BE2C (cell line): Measurements from ENCODE around the gene STK32C.

ENCODE experiments used
- DNase-seq: peaks from one replicate; pipeline ENCODE4 v3.0.0-alpha.2; 2020
- H3K27me3 ChIP-seq: fragments of 250-450 bp; sonication (Bioruptor Pico); 2 replicates; pipeline ENCODE4 v1.5.1; 2020; ENCODE audit warnings: mild to moderate bottlenecking
- H3K36me3 ChIP-seq: fragments of 250-450 bp; sonication (Bioruptor Pico); 2 replicates; pipeline ENCODE4 v1.5.1; 2020; ENCODE audit warnings: mild to moderate bottlenecking
- H3K4me1 ChIP-seq: fragments of 250-450 bp; sonication (Bioruptor Pico); 2 replicates; pipeline ENCODE4 v1.5.1; 2020
- H3K4me3 ChIP-seq: 2 replicates; pipeline ENCODE4 v1.5.1; 2011; ENCODE audit warnings: low read depth, low read length
- H3K9me3 ChIP-seq: fragments of 250-450 bp; sonication (Bioruptor Pico); 2 replicates; pipeline ENCODE4 v1.5.1; 2020
- TF ChIP-seq, protein P1 (sequence below): IDR thresholded peaks from 2 replicates; pipeline ENCODE4 v1.5.1; 2012; ENCODE audit warnings: mild to moderate bottlenecking, low read depth, low read length

The STK32C gene

DNA sequence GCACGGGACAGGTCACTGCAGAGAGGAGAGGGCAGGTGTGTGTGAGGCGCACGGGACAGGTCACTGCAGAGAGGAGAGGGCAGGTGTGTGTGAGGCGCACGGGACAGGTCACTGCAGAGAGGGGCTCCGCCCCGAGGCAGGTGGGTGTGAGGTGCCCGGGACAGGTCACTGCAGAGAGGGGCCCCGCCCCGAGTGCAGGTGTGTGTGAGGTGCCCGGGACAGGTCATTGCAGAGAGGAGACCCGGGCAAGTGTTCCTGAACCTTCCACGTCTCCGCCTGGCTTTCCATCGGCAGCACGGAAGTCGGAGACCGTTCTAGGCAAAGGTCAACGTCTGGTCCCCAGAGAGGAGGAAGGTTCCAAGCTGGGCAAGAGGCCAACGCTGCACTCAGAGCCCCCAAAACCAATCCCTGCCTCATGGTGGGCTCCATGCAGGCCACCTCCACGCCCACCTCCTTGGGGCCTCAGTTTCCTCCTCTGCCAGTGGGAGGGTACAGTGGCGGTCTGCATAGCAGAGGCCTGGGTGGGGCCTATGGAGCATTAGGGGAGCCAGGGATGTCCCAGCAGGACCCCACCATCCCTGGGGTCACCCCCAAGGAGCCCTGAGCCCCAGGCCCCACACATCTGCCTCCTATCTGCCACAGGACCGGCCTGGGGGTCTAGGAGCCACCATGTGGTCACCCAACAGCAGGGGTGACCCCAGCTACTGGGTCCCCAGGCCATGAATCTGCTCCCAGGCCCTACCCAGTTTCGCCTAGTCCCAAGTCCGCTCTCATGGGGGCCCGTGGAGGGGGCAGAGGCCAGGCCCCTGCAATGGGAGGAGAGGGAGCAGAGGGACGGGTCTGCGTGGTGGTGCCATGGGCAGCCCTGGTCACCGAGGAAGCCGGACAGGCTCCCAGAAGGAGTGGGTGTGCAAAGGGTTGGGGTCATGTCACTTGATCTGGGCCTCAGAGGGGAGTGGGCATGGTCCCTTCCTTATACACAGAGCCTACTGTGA, 57.0 kb downstream of the STK32C start:
- TF ChIP-seq, protein P1, sequence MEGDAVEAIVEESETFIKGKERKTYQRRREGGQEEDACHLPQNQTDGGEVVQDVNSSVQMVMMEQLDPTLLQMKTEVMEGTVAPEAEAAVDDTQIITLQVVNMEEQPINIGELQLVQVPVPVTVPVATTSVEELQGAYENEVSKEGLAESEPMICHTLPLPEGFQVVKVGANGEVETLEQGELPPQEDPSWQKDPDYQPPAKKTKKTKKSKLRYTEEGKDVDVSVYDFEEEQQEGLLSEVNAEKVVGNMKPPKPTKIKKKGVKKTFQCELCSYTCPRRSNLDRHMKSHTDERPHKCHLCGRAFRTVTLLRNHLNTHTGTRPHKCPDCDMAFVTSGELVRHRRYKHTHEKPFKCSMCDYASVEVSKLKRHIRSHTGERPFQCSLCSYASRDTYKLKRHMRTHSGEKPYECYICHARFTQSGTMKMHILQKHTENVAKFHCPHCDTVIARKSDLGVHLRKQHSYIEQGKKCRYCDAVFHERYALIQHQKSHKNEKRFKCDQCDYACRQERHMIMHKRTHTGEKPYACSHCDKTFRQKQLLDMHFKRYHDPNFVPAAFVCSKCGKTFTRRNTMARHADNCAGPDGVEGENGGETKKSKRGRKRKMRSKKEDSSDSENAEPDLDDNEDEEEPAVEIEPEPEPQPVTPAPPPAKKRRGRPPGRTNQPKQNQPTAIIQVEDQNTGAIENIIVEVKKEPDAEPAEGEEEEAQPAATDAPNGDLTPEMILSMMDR, result no peak
- Histone ChIP-seq H3K4me1 (no peaks in the 10 kb centered on the region), H3K27me3 (no peaks in the 10 kb centered on the region), H3K36me3 (no peaks in the 10 kb centered on the region), H3K4me3 (no peak overlapping the region), H3K9me3 (no peaks in the 10 kb centered on the region)
- no peak for DNase-seq

DNA sequence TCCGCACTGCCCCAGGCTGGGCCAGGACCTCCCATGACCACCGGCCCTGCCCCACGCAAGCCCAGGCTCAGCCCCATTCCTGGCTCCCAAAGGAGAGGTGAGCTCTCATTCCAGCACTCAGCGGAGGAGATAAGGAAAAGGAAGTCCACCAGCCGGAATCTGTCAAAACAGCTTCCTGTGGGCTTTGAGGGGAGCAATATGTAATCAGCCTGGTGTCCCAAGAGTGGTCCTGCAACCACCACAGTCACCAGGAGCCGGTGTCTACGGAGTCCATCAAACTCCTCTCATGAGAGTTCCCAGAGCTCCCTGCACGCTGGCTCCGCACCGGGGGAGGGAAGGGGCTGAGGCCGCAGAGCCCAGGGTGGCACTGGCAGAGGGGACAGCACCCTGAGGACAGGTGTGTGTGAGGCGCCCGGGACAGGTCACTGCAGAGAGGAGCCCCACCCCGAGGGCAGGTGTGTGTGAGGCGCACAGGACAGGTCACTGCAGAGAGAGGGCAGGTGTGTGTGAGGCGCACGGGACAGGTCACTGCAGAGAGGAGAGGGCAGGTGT, 57.9 kb downstream of the STK32C start:
- H3K27me3 ChIP-seq, result no peaks in the 10 kb centered on the region
- TF ChIP-seq, protein P1, result no peak
- no peaks in the 10 kb centered on the region for H3K36me3 ChIP-seq
- H3K9me3 ChIP-seq, result no peaks in the 10 kb centered on the region
- no peak overlapping the region for H3K4me3 ChIP-seq
- H3K4me1 ChIP-seq, result no peaks in the 10 kb centered on the region
- no peak for DNase-seq

DNA sequence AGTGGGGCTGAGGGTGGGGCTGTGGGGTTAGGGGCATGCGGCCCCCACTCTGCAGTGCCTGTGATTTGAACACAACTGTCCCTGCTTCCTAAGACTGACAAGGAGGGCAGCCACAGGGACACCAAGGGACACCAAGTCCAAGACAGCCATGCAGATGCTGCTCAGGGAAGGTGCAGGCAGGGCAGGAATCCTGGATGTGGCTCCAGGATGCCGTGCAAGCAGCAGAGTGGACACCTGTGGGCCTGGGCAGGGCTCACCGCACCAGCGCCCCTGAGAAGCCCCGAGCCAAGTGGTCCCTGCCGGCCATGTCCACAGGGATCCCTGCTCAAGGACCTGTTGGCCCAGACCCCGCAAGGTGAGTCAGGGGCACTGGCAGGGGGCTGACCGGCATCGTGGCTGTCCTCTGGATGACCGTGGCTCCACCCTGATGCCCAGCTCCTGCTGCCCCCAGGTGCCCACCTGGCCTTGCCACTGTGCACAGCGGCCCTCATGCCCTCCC, 58.5 kb downstream of the STK32C start:
- TF ChIP-seq, protein P1, result no peak
- Histone ChIP-seq H3K4me3 (no peak overlapping the region), H3K36me3 (no peaks in the 10 kb centered on the region), H3K4me1 (no peaks in the 10 kb centered on the region), H3K9me3 (no peaks in the 10 kb centered on the region), H3K27me3 (no peaks in the 10 kb centered on the region)
- DNase-seq, result no peak

DNA sequence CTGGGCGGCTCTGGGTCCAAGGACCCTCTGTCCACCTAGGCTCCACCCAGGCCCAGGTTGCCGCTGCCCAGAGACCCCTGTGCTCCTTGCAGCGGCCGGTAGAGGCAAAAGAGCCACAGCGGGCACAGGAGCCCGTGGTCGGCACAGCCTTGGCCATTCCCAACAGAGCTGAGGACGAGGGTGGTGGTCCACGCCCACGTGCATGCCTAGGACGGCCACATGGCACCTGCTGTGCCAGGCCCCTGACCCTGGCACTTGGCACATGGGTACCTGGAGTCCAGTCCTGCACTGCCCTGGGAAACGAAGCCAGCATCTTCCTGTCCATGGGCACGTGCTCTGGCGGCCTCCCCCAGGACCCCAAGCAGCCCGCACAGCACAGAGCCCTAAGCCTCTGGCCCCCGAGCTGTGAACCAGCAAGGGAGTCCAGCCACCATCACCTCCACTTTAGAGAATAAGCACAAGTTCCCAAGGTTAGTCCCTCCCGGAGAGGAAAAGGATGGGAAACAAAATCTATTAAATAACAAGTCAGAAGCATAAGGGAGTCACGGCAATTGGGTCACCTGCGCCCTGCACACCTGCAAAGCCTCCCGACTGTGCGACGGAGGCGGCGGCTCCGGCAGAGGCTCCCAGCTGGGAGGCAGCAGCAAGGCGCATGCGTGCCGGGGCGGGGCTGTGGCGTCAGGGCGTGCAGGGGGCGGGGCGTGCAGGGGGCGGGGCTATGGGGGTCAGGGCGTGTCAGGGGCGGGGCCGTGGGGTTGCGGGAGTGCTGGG, 59.1 kb downstream of the STK32C start:
- TF ChIP-seq, protein P1, result no peak

DNA sequence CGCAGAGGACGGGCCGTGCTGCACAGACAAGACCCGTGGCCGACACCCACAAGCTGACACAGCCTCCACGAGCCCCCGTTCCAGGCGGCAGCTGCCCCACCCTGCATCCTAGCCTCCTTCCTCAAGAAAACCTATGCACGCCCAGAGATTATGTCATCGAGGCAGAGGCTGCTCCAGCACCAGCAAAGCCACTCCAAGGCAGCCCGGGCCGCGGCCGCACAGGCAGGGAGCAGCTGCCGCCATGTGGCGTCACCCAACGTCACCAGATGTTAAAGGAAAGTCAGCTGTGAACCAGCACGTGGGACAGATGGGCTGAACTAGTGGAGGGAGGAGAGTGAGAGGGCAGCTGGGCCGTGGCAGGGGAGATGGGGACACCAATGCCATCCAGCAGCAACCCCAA, 59.8 kb downstream of the STK32C start:
- Histone ChIP-seq H3K4me1 (no peaks in the 10 kb centered on the region), H3K27me3 (no peaks in the 10 kb centered on the region), H3K36me3 (no peaks in the 10 kb centered on the region), H3K9me3 (no peaks in the 10 kb centered on the region), H3K4me3 (no peak overlapping the region)
- TF ChIP-seq, protein P1, result no peak
- no peak for DNase-seq

More for the DNA sequence above, 59.1 kb downstream of the STK32C start:
- H3K4me1 ChIP-seq, result no peaks in the 10 kb centered on the region
- no peaks in the 10 kb centered on the region for H3K9me3 ChIP-seq
- H3K27me3 ChIP-seq, result no peaks in the 10 kb centered on the region
- H3K36me3 ChIP-seq, result no peaks in the 10 kb centered on the region
- peak overlapping the region; percentile 28 for H3K4me3 ChIP-seq
- DNase-seq, result peak; percentile 71
